NCI-H2029 treated with DMSO at 0.1 percent for 48 hours (cell line): Measurements from ENCODE around the gene DPH5.
"Not testable (repeated sequence)": the region's sequence is repeated elsewhere in the genome, so short reads cannot be mapped to it uniquely, and the experiment has no call there.

Source experiments
- DNase-seq: peaks from one replicate; lab custom pipeline; 2025; lab: John Stamatoyannopoulos, UW

DPH5 gene

GRCh38 chr1:100982793-100983192 is 42.8 kb downstream of the DPH5 start:
- DNase-seq = no peak

- no peak for DNase-seq
Measured at GRCh38 chr1:100979631-100980030, 46.0 kb downstream of the DPH5 start.

- DNase-seq = no peak
Measured at GRCh38 chr1:100976936-100977335, 48.6 kb downstream of the DPH5 start.

- no peak for DNase-seq
Measured at GRCh38 chr1:100972185-100972584, 53.4 kb downstream of the DPH5 start.

- no peak for DNase-seq
Measured at GRCh38 chr1:100971021-100971420, 54.6 kb downstream of the DPH5 start.

GRCh38 chr1:100969327-100969726 is 56.3 kb downstream of the DPH5 start:
- no peak for DNase-seq

GRCh38 chr1:100968621-100969020 is 57.0 kb downstream of the DPH5 start:
- DNase-seq = no peak

GRCh38 chr1:100960098-100960497 is 65.5 kb downstream of the DPH5 start:
- DNase-seq = no peak

GRCh38 chr1:100959502-100960060 is 66.0 kb downstream of the DPH5 start:
- DNase-seq = no peak

- DNase-seq = no peak
Measured at GRCh38 chr1:100955322-100955721, 70.3 kb downstream of the DPH5 start.

- no peak for DNase-seq
Measured at GRCh38 chr1:100953960-100954730, 71.4 kb downstream of the DPH5 start.

GRCh38 chr1:100952970-100953369 is 72.6 kb downstream of the DPH5 start:
- DNase-seq = not testable (repeated sequence)

GRCh38 chr1:100952104-100952745 is 73.4 kb downstream of the DPH5 start:
- DNase-seq = no peak

- DNase-seq = no peak
Measured at GRCh38 chr1:100950781-100951180, 74.8 kb downstream of the DPH5 start.

GRCh38 chr1:100950337-100950736 is 75.2 kb downstream of the DPH5 start:
- DNase-seq = no peak

GRCh38 chr1:100949515-100950158 is 75.9 kb downstream of the DPH5 start:
- DNase-seq = peak; percentile 43

- DNase-seq = not testable (repeated sequence)
Measured at GRCh38 chr1:100948721-100949405, 76.7 kb downstream of the DPH5 start.

- DNase-seq = not testable (repeated sequence)
Measured at GRCh38 chr1:100947816-100948215, 77.8 kb downstream of the DPH5 start.

- not testable (repeated sequence) for DNase-seq
Measured at GRCh38 chr1:100946064-100946463, 79.5 kb downstream of the DPH5 start.

GRCh38 chr1:100943533-100943932 is 82.1 kb downstream of the DPH5 start:
- DNase-seq = no peak

GRCh38 chr1:100942304-100943046 is 83.1 kb downstream of the DPH5 start:
- DNase-seq = no peak
